ENCODE data around the gene ZNF219. TPM values are rescaled to one million over a fixed set of nuclear protein-coding genes. Genes with fewer than 3 reads are reported as not detected.

Gene ZNF219
- total and polyA plus RNA-seq, 10 of the 15 experiments (the other 5 are each of a cell fraction or from before 2014, with no cell fraction given), result 0.16 to 6.4 (median 1.9) TPM

GRCh38 chr14:21058903-21059302 is 39.6 kb downstream of the ZNF219 start:
- FAIRE-seq (no peak), ATAC-seq (no peak), DNase-seq (ENCODE audit: low read depth, low spot score) (no peak)
- in situ Hi-C loops (cut with MboI), result no loop called here
- 24% methylated on average over 5 of the region's 5 CpGs for WGBS (ENCODE audit: insufficient coverage, insufficient replicate concordance, low lambda C conversion rate, missing lambda C conversion rate)
- H3K4me1 ChIP-seq (ENCODE audit: control insufficient read depth, insufficient read depth, low read length), result no peaks in the 10 kb centered on the region
- H2AFZ ChIP-seq (ENCODE audit: control insufficient read depth, low read depth, low read length), result no peak overlapping the region
- BruUV-seq (replicated peaks), result no TSS peak
- TF ChIP-seq USF2 (IDR thresholded peaks at IDR 0.05; ENCODE audit: borderline replicate concordance, low read depth, low read length), result no peak
- no peak for TF ChIP-seq CBFB (IDR thresholded peaks at IDR 0.05; ENCODE audit: low read depth)
- no peak for TF ChIP-seq SKIL (IDR thresholded peaks at IDR 0.05; ENCODE audit: low read depth, poor library complexity, severe bottlenecking)
- no peak for TF ChIP-seq KLF5 (IDR thresholded peaks at IDR 0.05; ENCODE audit: partially characterized antibody)
- TF ChIP-seq MXI1 (IDR thresholded peaks at IDR 0.05; ENCODE audit: low read depth, low read length), result no peak
- no peak for TF ChIP-seq SUPT20H (IDR thresholded peaks at IDR 0.05; ENCODE audit: borderline replicate concordance, control insufficient read depth, low read depth, low read length)
- TF ChIP-seq SREBF2 (IDR thresholded peaks at IDR 0.05; ENCODE audit: low read length), result no peak
- no peak for TF ChIP-seq POLR2AphosphoS2 (IDR thresholded peaks at IDR 0.05; ENCODE audit: low read depth, low read length)
- TF ChIP-seq, protein P1, sequence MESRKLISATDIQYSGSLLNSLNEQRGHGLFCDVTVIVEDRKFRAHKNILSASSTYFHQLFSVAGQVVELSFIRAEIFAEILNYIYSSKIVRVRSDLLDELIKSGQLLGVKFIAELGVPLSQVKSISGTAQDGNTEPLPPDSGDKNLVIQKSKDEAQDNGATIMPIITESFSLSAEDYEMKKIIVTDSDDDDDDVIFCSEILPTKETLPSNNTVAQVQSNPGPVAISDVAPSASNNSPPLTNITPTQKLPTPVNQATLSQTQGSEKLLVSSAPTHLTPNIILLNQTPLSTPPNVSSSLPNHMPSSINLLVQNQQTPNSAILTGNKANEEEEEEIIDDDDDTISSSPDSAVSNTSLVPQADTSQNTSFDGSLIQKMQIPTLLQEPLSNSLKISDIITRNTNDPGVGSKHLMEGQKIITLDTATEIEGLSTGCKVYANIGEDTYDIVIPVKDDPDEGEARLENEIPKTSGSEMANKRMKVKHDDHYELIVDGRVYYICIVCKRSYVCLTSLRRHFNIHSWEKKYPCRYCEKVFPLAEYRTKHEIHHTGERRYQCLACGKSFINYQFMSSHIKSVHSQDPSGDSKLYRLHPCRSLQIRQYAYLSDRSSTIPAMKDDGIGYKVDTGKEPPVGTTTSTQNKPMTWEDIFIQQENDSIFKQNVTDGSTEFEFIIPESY (IDR thresholded peaks at IDR 0.05), result no peak
- TF ChIP-seq E2F8 (IDR thresholded peaks at IDR 0.05; ENCODE audit: low read depth, partially characterized antibody), result no peak
- ChIA-PET CTCF (interaction anchor here (0.6 to 1.2 kb wide), 3 partner anchors 27 to 121 kb away, joined by 3 to 4 read pairs (median 4); no protein-coding TSS in a partner anchor), POLR2A (no interaction called here), SMC1A (ENCODE audit: uncharacterized antibody, unreplicated experiment) (no interaction called here), RAD21 (ENCODE audit: unreplicated experiment) (interaction anchor here (1.9 kb wide), 1 partner anchor 44 kb away, joined by 7 read pairs; no protein-coding TSS in a partner anchor)
- H3K27me3 ChIP-seq (replicated peaks in 1 of 2; ENCODE audit: control insufficient read depth in 2 of 2, insufficient read depth in 2 of 2, low read length in 1 of 2), result peaks cover 0 to 1% of the 10 kb centered on the region in 2 experiments; a peak in 1 of 4 replicates
- no peak overlapping the region for H3K4me3 ChIP-seq
- no peak overlapping the region for H3K4me2 ChIP-seq (ENCODE audit: control insufficient read depth, insufficient read depth)
- no peaks in the 10 kb centered on the region for H3K36me3 ChIP-seq (ENCODE audit: control insufficient read depth in 2 of 2, insufficient read depth in 2 of 2, low read length in 1 of 2)
- no peaks in the 10 kb centered on the region for H3K9me3 ChIP-seq (replicated peaks; ENCODE audit: control insufficient read depth, insufficient read depth, low read length)
- no peaks in the 10 kb centered on the region for H3K79me2 ChIP-seq (ENCODE audit: control insufficient read depth, insufficient read depth, low read length)
- intact Hi-C loops (cut with micrococcal nuclease; ENCODE audit: unreplicated experiment), result no loop called here
- no peak overlapping the region for H3K27ac ChIP-seq (ENCODE audit: control insufficient read depth, insufficient read depth)
- no peak overlapping the region for H3K9ac ChIP-seq (ENCODE audit: control insufficient read depth, insufficient read depth, low read length)
- no peaks in the 10 kb centered on the region for H4K20me1 ChIP-seq (ENCODE audit: control insufficient read depth, insufficient read depth)
